Karpas-422 (cell line): ENCODE data around the gene NMNAT2. TPM values are rescaled to one million over a fixed set of nuclear protein-coding genes. Genes with fewer than 3 reads are reported as not detected.
"Not testable (repeated sequence)": the region's sequence is repeated elsewhere in the genome, so short reads cannot be mapped to it uniquely, and the experiment has no call there.

Source experiments
- DNase-seq: peaks from one replicate; pipeline ENCODE4 v3.0.0-alpha.2; 2015
- H2AFZ ChIP-seq: fragments of 200-600 bp; sonication (generic); 2 replicates; pipeline ENCODE4 v1.6.1; 2014; ENCODE audit warnings: antibody characterized with exemption, low read length, mixed read lengths
- H3K27ac ChIP-seq: fragments of 200-600 bp; sonication (generic); 2 replicates; pipeline ENCODE4 v1.5.1; 2014; ENCODE audit warnings: mild to moderate bottlenecking, low read length, moderate library complexity
- H3K27me3 ChIP-seq: fragments of 200-600 bp; sonication (generic); 2 replicates; pipeline ENCODE4 v1.6.1; 2014; ENCODE audit warnings: low read length, mixed read lengths
- H3K36me3 ChIP-seq: fragments of 200-600 bp; sonication (generic); 2 replicates; pipeline ENCODE4 v1.6.1; 2014; ENCODE audit warnings: low read length, mixed read lengths; ENCODE audit not compliant: insufficient read depth
- H3K4me1 ChIP-seq: fragments of 200-600 bp; sonication (generic); 2 replicates; pipeline ENCODE4 v1.6.1; 2014; ENCODE audit warnings: mild to moderate bottlenecking, low read length, mixed read lengths
- H3K4me2 ChIP-seq: fragments of 200-600 bp; sonication (generic); 2 replicates; pipeline ENCODE4 v1.6.1; 2014; ENCODE audit warnings: low read length, low read depth, mild to moderate bottlenecking; ENCODE audit not compliant: poor library complexity, severe bottlenecking
- H3K4me3 ChIP-seq: fragments of 200-600 bp; sonication (generic); 2 replicates; pipeline ENCODE4 v1.5.1; 2014; ENCODE audit warnings: mild to moderate bottlenecking, antibody characterized with exemption, low read length, mixed read lengths
- H3K79me2 ChIP-seq: fragments of 200-600 bp; sonication (generic); 2 replicates; pipeline ENCODE4 v1.6.1; 2014; ENCODE audit warnings: mild to moderate bottlenecking, low read length, mixed read lengths
- H3K9ac ChIP-seq: fragments of 200-600 bp; sonication (generic); 2 replicates; pipeline ENCODE4 v1.6.0; 2014; ENCODE audit warnings: low read length
- H3K9me2 ChIP-seq: fragments of 200-600 bp; sonication (generic), shearing (Covaris generic); replicated peaks from 2 replicates; pipeline ENCODE4 v1.6.0; 2014; ENCODE audit warnings: mild to moderate bottlenecking, low read length, moderate library complexity; ENCODE audit not compliant: insufficient read depth
- H3K9me3 ChIP-seq: fragments of 300-700, 200-600 bp; sonication (generic); 2 replicates; pipeline ENCODE4 v1.6.1; 2014; ENCODE audit warnings: low read length, mixed read lengths
- H4K20me1 ChIP-seq: fragments of 200-600 bp; sonication (generic); 2 replicates; pipeline ENCODE4 v1.6.1; 2014; ENCODE audit warnings: mild to moderate bottlenecking, antibody characterized with exemption, low read length, low read depth; ENCODE audit not compliant: insufficient read depth
- total RNA-seq: library from RNA; depleted of rRNA; stranded (reverse); fragments of >200 nt; shearing (Covaris generic); gene quantifications from 2 replicates; pipeline ENCODE4 v1.2.3, GENCODE V29; 2014; ENCODE audit warnings: low replicate concordance

The NMNAT2 gene
- total RNA-seq, 1 experiment from 2014 or later = not detected

DNA sequence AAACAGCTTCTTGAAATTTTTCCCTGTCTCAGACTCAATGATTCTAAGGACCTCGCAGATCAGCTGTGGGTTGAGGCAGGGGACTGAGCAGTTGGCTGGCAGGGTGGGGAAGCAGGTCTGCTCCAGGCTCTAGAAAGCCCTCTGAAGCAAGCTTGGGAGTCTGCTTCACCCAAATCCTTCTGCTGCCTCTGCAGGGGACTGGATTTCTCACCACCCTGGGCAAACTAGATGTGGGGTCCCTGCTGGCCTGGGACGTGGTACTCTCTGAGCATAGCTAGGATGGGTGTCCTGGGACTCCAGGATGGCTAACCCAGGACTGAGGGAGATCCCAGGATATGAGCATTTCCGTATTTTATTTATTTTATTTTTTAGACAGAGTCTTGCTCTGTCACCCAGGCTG lies 142.9 kb downstream of the NMNAT2 start:
- H3K4me3 ChIP-seq = no peak overlapping the region
- H4K20me1 ChIP-seq = no peaks in the 10 kb centered on the region

DNA sequence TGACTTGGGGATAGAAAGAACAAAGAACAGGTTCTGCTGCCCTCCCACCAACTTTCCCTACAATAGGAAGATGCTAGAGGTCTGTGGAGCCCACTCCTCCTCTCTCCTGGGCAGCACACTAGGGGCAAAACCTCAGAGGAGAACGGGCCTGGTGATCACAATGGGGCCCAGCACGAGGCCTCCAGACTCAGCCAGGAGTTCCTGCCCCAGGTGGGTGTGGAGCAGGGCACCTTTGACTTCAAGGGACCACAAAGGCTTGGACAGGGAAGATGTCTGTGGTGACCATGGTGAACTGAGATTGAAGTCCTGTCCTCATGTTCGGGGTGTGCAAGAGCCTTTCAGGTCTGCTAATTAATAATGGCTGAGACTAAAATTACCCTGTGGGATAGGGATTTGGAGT lies 143.3 kb downstream of the NMNAT2 start:
- H2AFZ ChIP-seq = no peak overlapping the region
- no peaks in the 10 kb centered on the region for H3K9me2 ChIP-seq
- H3K4me2 ChIP-seq = no peak overlapping the region
- no peaks in the 10 kb centered on the region for H3K79me2 ChIP-seq
- no peak overlapping the region for H3K27ac ChIP-seq
- H4K20me1 ChIP-seq = no peaks in the 10 kb centered on the region
- no peak overlapping the region for H3K9ac ChIP-seq
- no peaks in the 10 kb centered on the region for H3K9me3 ChIP-seq
- no peaks in the 10 kb centered on the region for H3K4me1 ChIP-seq
- DNase-seq = no peak
- H3K36me3 ChIP-seq = no peaks in the 10 kb centered on the region
- no peaks in the 10 kb centered on the region for H3K27me3 ChIP-seq
- no peak overlapping the region for H3K4me3 ChIP-seq

More for the DNA sequence above, 142.9 kb downstream of the NMNAT2 start:
- no peaks in the 10 kb centered on the region for H3K9me3 ChIP-seq
- H3K9me2 ChIP-seq = no peaks in the 10 kb centered on the region
- no peak overlapping the region for H3K27ac ChIP-seq
- H3K4me2 ChIP-seq = no peak overlapping the region
- no peaks in the 10 kb centered on the region for H3K27me3 ChIP-seq
- no peak overlapping the region for H2AFZ ChIP-seq
- no peak for DNase-seq
- no peaks in the 10 kb centered on the region for H3K79me2 ChIP-seq
- no peak overlapping the region for H3K9ac ChIP-seq
- no peaks in the 10 kb centered on the region for H3K36me3 ChIP-seq
- H3K4me1 ChIP-seq = no peaks in the 10 kb centered on the region

DNA sequence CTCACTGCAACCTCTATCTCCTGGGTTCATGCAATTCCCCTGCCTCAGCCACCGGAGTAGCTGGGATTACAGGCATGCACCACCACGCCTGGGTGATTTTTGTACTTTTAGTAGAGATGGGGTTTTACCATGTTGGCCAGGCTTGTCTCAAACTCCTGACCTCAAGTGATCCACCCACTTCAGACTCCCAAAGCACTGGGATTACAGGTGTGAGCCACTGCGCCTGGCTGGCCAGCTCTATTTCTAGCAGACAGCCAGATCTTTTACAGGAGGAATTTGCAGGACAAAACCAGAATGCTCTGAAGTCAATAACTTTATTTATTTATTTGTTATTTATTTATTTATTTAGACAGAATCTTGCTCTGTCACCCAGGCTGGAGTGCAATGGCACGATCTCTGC lies 144.2 kb downstream of the NMNAT2 start:
- not testable (repeated sequence) for H3K9me2 ChIP-seq, H3K4me1 ChIP-seq, H3K79me2 ChIP-seq, H2AFZ ChIP-seq, H3K4me3 ChIP-seq, H3K9ac ChIP-seq, H3K27me3 ChIP-seq, H4K20me1 ChIP-seq, H3K36me3 ChIP-seq, DNase-seq, H3K9me3 ChIP-seq, H3K4me2 ChIP-seq, H3K27ac ChIP-seq

- H3K36me3 ChIP-seq = no peaks in the 10 kb centered on the region
- no peak overlapping the region for H3K4me3 ChIP-seq
- no peaks in the 10 kb centered on the region for H4K20me1 ChIP-seq
- no peak overlapping the region for H2AFZ ChIP-seq
- H3K9me2 ChIP-seq = no peaks in the 10 kb centered on the region
- no peak overlapping the region for H3K27ac ChIP-seq
- H3K9ac ChIP-seq = no peak overlapping the region
- DNase-seq = no peak
- H3K9me3 ChIP-seq = no peaks in the 10 kb centered on the region
- no peak overlapping the region for H3K4me2 ChIP-seq
- no peaks in the 10 kb centered on the region for H3K4me1 ChIP-seq
- H3K79me2 ChIP-seq = no peaks in the 10 kb centered on the region
- no peaks in the 10 kb centered on the region for H3K27me3 ChIP-seq
Observed at GRCh38 chr1:183273300-183273699, 144.9 kb downstream of the NMNAT2 start.

- no peak overlapping the region for H3K4me3 ChIP-seq
- no peak overlapping the region for H3K9ac ChIP-seq
- no peaks in the 10 kb centered on the region for H3K79me2 ChIP-seq
- H3K9me2 ChIP-seq = no peaks in the 10 kb centered on the region
- DNase-seq = no peak
- H3K9me3 ChIP-seq = no peaks in the 10 kb centered on the region
- no peak overlapping the region for H3K4me2 ChIP-seq
- no peaks in the 10 kb centered on the region for H3K4me1 ChIP-seq
- no peaks in the 10 kb centered on the region for H3K27me3 ChIP-seq
- no peak overlapping the region for H3K27ac ChIP-seq
- H4K20me1 ChIP-seq = no peaks in the 10 kb centered on the region
- no peaks in the 10 kb centered on the region for H3K36me3 ChIP-seq
- no peak overlapping the region for H2AFZ ChIP-seq
Observed at GRCh38 chr1:183272390-183272848, 145.8 kb downstream of the NMNAT2 start.

DNA sequence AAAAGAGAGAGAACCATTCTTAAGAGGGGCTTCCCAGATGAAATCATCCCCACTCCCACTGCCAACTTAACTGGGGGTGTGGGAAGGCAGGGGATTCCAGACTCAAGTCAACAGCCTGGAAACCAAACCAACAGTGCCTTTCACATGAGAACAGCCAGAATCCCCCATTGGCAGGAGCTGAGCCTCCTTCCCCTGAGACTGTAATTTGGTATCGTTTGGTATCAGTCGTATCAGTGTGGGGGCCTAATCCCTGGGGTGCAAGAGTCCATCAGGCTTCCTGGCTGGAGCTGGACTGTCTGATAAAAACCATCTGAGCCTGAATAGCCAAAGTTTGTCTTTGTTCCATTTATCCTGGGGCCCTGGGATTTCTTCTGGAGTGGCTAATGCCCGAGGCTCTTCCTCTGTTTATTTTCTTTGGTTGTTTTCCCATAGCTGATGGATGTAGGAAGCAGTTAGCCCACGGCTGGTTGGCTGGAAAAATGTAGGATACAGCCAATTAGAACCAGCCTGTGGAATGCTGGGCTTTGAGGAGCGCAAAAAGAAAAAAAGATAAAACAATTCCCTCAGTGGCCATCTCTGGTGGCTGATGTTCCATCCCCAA lies 147.5 kb downstream of the NMNAT2 start:
- H3K4me1 ChIP-seq = no peaks in the 10 kb centered on the region
- H3K9ac ChIP-seq = no peak overlapping the region
- H3K9me2 ChIP-seq = no peaks in the 10 kb centered on the region
- no peak overlapping the region for H2AFZ ChIP-seq
- no peak overlapping the region for H3K4me2 ChIP-seq
- H3K36me3 ChIP-seq = no peaks in the 10 kb centered on the region
- no peaks in the 10 kb centered on the region for H4K20me1 ChIP-seq
- H3K4me3 ChIP-seq = no peak overlapping the region
- no peaks in the 10 kb centered on the region for H3K79me2 ChIP-seq
- H3K9me3 ChIP-seq = no peaks in the 10 kb centered on the region
- H3K27ac ChIP-seq = no peak overlapping the region
- DNase-seq = no peak
- H3K27me3 ChIP-seq = no peaks in the 10 kb centered on the region

DNA sequence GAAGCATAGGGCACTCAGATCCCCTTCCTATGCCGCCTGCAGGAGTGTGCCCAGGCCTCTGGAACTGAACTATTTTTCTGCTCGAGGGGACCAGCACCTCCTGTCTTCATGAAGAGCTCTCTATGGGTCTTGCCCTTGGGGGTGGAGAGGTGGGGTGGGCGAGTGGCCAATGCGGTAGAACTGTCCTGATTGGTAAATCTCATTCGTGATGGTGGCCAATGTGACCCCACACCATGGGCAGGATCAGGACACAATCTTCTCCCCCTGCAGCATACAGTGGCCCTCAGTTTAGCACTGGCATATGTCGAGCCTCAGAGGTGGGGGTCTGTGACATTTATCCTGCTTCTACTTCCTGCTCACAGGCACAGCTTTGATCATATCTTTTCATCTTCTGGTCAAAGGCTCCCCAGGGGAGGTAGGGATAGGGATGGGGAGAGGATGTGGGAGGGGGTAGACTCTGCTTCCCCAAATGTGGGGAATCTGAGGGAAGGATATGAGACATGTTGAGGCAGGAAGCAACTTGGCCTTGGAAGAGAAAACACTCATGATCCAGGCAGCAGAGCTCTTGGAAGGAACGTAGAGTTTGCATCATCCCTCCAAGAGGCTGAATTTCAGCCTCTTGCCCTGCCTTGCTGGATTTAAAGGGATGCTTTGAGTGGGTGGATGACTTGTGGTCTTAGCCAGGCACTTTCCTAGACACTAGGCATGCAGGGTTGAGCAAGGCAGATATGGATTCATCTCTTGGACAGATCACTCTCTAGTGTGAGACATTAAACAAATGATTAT lies 150.3 kb downstream of the NMNAT2 start:
- H3K9me2 ChIP-seq = no peaks in the 10 kb centered on the region
- H3K4me2 ChIP-seq = no peak overlapping the region
- no peaks in the 10 kb centered on the region for H3K36me3 ChIP-seq
- H3K9ac ChIP-seq = no peak overlapping the region
- peaks cover 9% of the 10 kb centered on the region for H3K4me1 ChIP-seq
- DNase-seq = no peak
- no peaks in the 10 kb centered on the region for H3K9me3 ChIP-seq
- H2AFZ ChIP-seq = no peak overlapping the region
- no peaks in the 10 kb centered on the region for H3K79me2 ChIP-seq
- H4K20me1 ChIP-seq = no peaks in the 10 kb centered on the region
- no peak overlapping the region for H3K4me3 ChIP-seq
- no peak overlapping the region for H3K27ac ChIP-seq
- no peaks in the 10 kb centered on the region for H3K27me3 ChIP-seq

DNA sequence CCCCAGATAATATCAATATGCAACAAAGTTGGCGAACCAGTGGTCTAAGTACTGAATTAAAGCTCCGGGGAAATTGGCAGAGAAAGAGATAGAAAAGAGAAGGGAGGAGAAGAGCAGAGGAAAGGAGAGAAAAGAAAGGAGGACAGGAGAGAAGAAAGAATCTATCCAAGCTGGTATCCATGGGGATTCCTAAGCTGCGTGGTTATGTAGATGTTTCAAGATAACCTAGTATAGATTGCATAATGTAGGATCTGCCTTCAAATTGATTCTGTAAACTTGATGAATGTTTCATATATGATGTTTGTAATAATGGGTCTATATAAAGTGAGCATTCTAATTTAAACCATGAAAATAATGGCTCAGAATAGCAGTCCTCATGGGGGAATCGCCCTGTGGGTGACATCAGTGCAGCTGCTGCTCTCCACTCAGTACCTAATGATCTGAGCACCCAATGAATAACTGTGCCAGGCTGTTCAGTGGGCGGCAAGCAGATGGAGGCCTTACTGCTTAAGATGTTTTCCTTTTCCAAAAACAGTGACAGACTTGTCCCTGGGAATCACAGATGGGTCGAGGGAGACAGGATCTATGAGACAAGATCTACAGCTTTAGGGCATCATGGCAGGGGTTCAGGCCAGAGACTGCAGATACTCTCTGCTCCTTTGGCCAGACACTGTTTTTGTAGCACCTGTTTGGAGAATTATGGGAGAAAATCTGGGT lies 154.1 kb downstream of the NMNAT2 start:
- no peak for DNase-seq
- Histone ChIP-seq H3K27me3 (no peaks in the 10 kb centered on the region), H3K27ac (no peak overlapping the region), H2AFZ (no peak overlapping the region), H3K4me1 (peaks cover 9% of the 10 kb centered on the region), H3K4me3 (no peak overlapping the region), H3K4me2 (peak overlapping the region; percentile 17), H3K36me3 (no peaks in the 10 kb centered on the region), H3K9me2 (no peaks in the 10 kb centered on the region), H3K9me3 (no peaks in the 10 kb centered on the region), H4K20me1 (no peaks in the 10 kb centered on the region), H3K79me2 (no peaks in the 10 kb centered on the region), H3K9ac (no peak overlapping the region)
